Stomach (tissue), 4 donors: ENCODE data around the gene FOXP2.

Experiments
- CTCF ChIP-seq, 7 experiments: fragments of 450-650 bp in 4 of 7; fragments of 200-600 bp in 3 of 7; sonication (generic) in 3 of 7; IDR thresholded peaks; one replicate each; pipeline ENCODE4 v1.5.1; 2016 to 2019; ENCODE audit warnings: antibody characterized with exemption in 7 of 7, control low read depth in 2 of 7, mild to moderate bottlenecking in 1 of 7
- EP300 ChIP-seq: sonication (generic); formaldehyde crosslinking; IDR thresholded peaks from one replicate; pipeline ENCODE4 v1.6.1; 2017; ENCODE audit warnings: antibody characterized with exemption
- POLR2A ChIP-seq, 4 donors: fragments of 450-650 bp; IDR thresholded peaks; one replicate each; pipeline ENCODE4 v1.6.1; 2016; ENCODE audit warnings: antibody characterized with exemption in 4 of 4, control low read depth in 2 of 4, mild to moderate bottlenecking in 1 of 4, moderate library complexity in 1 of 4
- POLR2AphosphoS5 ChIP-seq, 3 donors: sonication (generic); formaldehyde crosslinking; IDR thresholded peaks; one replicate each; pipeline ENCODE4 v1.6.1; 2016; ENCODE audit warnings: antibody characterized with exemption in 3 of 3

GRCh38 chr7:114648117-114648516 is 233.5 kb downstream of the FOXP2 start:
- TF ChIP-seq CTCF (IDR thresholded peaks at IDR 0.05) (no peak), POLR2AphosphoS5 (IDR thresholded peaks at IDR 0.05) (no peak), POLR2A (IDR thresholded peaks at IDR 0.05) (no peak), EP300 (no peak)
